Measurements from ENCODE around the gene SOWAHA. TPM values are rescaled to one million over a fixed set of nuclear protein-coding genes. Genes with fewer than 3 reads are reported as not detected.

Gene SOWAHA
- total RNA-seq, 1 experiment from 2014 or later: 0.39 TPM

GRCh38 chr5:132776131-132776937 lies 36.8 kb upstream of the SOWAHA start:
- H3K9ac ChIP-seq (ENCODE audit: low read length): peak overlapping the region; percentile 68
- DNase-seq (ENCODE audit: low read depth, low spot score) (no peak), ATAC-seq (peak; percentile 71)
- peak overlapping the region; percentile 65 to 71 for H3K4me3 ChIP-seq (replicated peaks in 1 of 2; ENCODE audit: low read depth in 1 of 2, low read length in 2 of 2)
- H2AFZ ChIP-seq (ENCODE audit: low read depth, low read length, poor library complexity, severe bottlenecking): no peak overlapping the region
- no peak for TF ChIP-seq CTCF (IDR thresholded peaks at IDR 0.05 in 2 of 3, conservative IDR thresholded peaks at IDR 0.05 in 1 of 3; ENCODE audit: borderline replicate concordance in 1 of 3, insufficient read depth in 1 of 3, low read depth in 2 of 3, low read length in 2 of 3)
- TF ChIP-seq POLR2A (IDR thresholded peaks at IDR 0.05; ENCODE audit: borderline replicate concordance, extremely low read depth, insufficient read depth, insufficient read length): no peak
- no peak for TF ChIP-seq CEBPB (IDR thresholded peaks at IDR 0.05; ENCODE audit: low read depth)
- TF ChIP-seq JUND (IDR thresholded peaks at IDR 0.05): no peak
- no peak for TF ChIP-seq FOSL1 (IDR thresholded peaks at IDR 0.05; ENCODE audit: low read depth)
- no peak for TF ChIP-seq EGR1 (IDR thresholded peaks at IDR 0.05; ENCODE audit: low read depth)
- TF ChIP-seq ZFX (IDR thresholded peaks at IDR 0.05): no peak
- TF ChIP-seq TCF7L2 (IDR thresholded peaks at IDR 0.05; ENCODE audit: borderline replicate concordance, extremely low read depth, insufficient read depth, insufficient read length): no peak
- TF ChIP-seq RAD21 (IDR thresholded peaks at IDR 0.05; ENCODE audit: low read depth): no peak
- no peak for TF ChIP-seq SP1 (IDR thresholded peaks at IDR 0.05; ENCODE audit: low read depth)
- TF ChIP-seq SRF (IDR thresholded peaks at IDR 0.05; ENCODE audit: low read depth): no peak
- POLR2A ChIA-PET: interaction anchor here (0.8 to 0.9 kb wide), 2 partner anchors 10 to 23 kb away, joined by 3 read pairs; no protein-coding TSS in a partner anchor
- H4K20me1 ChIP-seq (ENCODE audit: insufficient read depth): no peaks in the 10 kb centered on the region
- no peaks in the 10 kb centered on the region for H3K27me3 ChIP-seq (ENCODE audit: insufficient read depth, low read length)
- H3K36me3 ChIP-seq (ENCODE audit: control insufficient read depth in 1 of 2, insufficient read depth in 2 of 2, low read length in 2 of 2): no peaks in the 10 kb centered on the region
- H3K9me3 ChIP-seq (ENCODE audit: control insufficient read depth in 1 of 2, insufficient read depth in 1 of 2, low read depth in 1 of 2, low read length in 2 of 2): no peaks in the 10 kb centered on the region
- peaks cover 15% of the 10 kb centered on the region for H3K79me2 ChIP-seq (ENCODE audit: insufficient read depth, low read length)
- H3K27ac ChIP-seq (ENCODE audit: low read depth, low read length): peak overlapping the region; percentile 55
- peaks cover 10 to 23% of the 10 kb centered on the region in 2 experiments for H3K4me1 ChIP-seq (ENCODE audit: control insufficient read depth in 1 of 2, insufficient read depth in 2 of 2, low read length in 2 of 2)
- peak overlapping the region; percentile 89 for H3K4me2 ChIP-seq (ENCODE audit: low read length)
- no peaks in the 10 kb centered on the region for H3K9me2 ChIP-seq (ENCODE audit: insufficient read depth)
- BruUV-seq (replicated peaks): no TSS peak
- intact Hi-C loops (cut with micrococcal nuclease): no loop called here
- RAD21 ChIA-PET (ENCODE audit: low non-redundant PET in 1 of 2, low total read pairs in 2 of 2, uncharacterized antibody in 2 of 2, unreplicated experiment in 2 of 2): no interaction called here
- CTCF ChIA-PET: no interaction called here

All from HCT116 (cell line).